HEK293 (cell line): ENCODE measurements around the gene TMEM273.

Experiments used
- BCL11B ChIP-seq: fragments of 450-650 bp; formaldehyde crosslinking; IDR thresholded peaks from 2 replicates; pipeline ENCODE4 v1.5.1; 2016; ENCODE audit warnings: low read depth, missing biosample characterization, missing genetic modification characterization
- CTCF ChIP-seq: fragments of 450-650 bp; formaldehyde crosslinking; IDR thresholded peaks from 2 replicates; pipeline ENCODE4 v1.5.1; 2016; ENCODE audit warnings: missing biosample characterization, missing genetic modification characterization
- PRDM4 ChIP-seq: fragments of 450-650 bp; formaldehyde crosslinking; IDR thresholded peaks from 2 replicates; pipeline ENCODE4 v1.5.1; 2017; ENCODE audit warnings: missing biosample characterization, missing genetic modification characterization
- SP2 ChIP-seq: fragments of 450-650 bp; formaldehyde crosslinking; IDR thresholded peaks from 2 replicates; pipeline ENCODE4 v1.5.1; 2016; ENCODE audit warnings: missing biosample characterization, missing genetic modification characterization
- ZBTB8A ChIP-seq: fragments of 450-650 bp; formaldehyde crosslinking; IDR thresholded peaks from 2 replicates; pipeline ENCODE4 v1.5.1; 2016; ENCODE audit warnings: missing biosample characterization, missing genetic modification characterization
- ZNF138 ChIP-seq: fragments of 450-650 bp; formaldehyde crosslinking; IDR thresholded peaks from 2 replicates; pipeline ENCODE4 v1.5.1; 2016; ENCODE audit warnings: missing biosample characterization, missing genetic modification characterization, borderline replicate concordance
- TF ChIP-seq, protein P1 (sequence below): fragments of 450-650 bp; formaldehyde crosslinking; IDR thresholded peaks from 2 replicates; pipeline ENCODE4 v1.5.1; 2016; ENCODE audit warnings: missing biosample characterization, missing genetic modification characterization

- TF ChIP-seq ZNF138: no peak
- TF ChIP-seq CTCF (tag by site-specific recombination): no peak
- TF ChIP-seq ZBTB8A (tag by site-specific recombination): no peak
- TF ChIP-seq BCL11B (tag by site-specific recombination): no peak
- TF ChIP-seq, protein P1, sequence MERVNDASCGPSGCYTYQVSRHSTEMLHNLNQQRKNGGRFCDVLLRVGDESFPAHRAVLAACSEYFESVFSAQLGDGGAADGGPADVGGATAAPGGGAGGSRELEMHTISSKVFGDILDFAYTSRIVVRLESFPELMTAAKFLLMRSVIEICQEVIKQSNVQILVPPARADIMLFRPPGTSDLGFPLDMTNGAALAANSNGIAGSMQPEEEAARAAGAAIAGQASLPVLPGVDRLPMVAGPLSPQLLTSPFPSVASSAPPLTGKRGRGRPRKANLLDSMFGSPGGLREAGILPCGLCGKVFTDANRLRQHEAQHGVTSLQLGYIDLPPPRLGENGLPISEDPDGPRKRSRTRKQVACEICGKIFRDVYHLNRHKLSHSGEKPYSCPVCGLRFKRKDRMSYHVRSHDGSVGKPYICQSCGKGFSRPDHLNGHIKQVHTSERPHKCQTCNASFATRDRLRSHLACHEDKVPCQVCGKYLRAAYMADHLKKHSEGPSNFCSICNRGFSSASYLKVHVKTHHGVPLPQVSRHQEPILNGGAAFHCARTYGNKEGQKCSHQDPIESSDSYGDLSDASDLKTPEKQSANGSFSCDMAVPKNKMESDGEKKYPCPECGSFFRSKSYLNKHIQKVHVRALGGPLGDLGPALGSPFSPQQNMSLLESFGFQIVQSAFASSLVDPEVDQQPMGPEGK (tag by site-specific recombination): no peak
- TF ChIP-seq SP2: no peak
- no peak for TF ChIP-seq PRDM4 (tag by site-specific recombination)
Measured at GRCh38 chr10:49180444-49180860, 7.7 kb downstream of the TMEM273 start.
